HG03460 (cell line): Measurements from ENCODE around the gene PRKAR1B.

Experiments
- ATAC-seq: cut with Tn5 transposase; IDR thresholded peaks from one replicate; pipeline ENCODE4 v1.9.1; 2021; ENCODE audit not compliant: unreplicated experiment

Gene PRKAR1B

GRCh38 chr7:607938-608337, 119.1 kb downstream of the PRKAR1B start:
- no peak for ATAC-seq

- ATAC-seq, result no peak
Measured at GRCh38 chr7:605661-606450, 121.2 kb downstream of the PRKAR1B start.

DNA sequence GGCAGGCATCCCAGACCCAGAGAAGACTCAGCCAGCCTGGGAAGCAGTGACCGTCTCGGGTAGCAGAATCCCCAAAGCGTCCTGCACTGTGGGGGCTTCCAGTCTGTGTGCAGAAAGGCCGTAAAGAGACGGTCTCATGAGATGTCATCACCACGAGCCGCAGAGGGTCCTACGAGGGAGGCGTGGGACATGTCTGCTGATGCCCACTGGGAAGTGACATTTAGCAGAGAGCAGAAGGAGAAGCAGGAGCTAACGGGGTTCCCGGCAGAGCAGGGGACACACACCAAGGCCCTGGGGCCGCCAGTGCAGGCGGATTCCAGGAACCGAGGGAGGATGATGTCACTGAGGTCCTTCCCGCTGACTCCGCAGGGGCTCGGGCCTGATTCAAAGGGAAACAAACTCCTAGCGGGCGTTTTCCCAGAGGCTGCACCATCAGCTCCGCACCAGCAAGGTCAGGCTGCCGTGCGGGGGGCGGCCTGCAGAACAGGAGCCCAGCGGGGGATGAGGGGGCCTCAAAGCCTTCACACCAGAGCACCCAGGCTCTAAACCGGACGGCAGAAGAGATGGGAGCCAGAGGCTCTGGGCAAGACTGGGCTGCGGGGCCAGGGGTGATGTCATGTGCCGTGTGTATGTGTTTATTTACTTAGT, 122.1 kb downstream of the PRKAR1B start:
- ATAC-seq, result no peak

- ATAC-seq, result peak; percentile 74
Measured at GRCh38 chr7:604001-604883, 122.8 kb downstream of the PRKAR1B start.

DNA sequence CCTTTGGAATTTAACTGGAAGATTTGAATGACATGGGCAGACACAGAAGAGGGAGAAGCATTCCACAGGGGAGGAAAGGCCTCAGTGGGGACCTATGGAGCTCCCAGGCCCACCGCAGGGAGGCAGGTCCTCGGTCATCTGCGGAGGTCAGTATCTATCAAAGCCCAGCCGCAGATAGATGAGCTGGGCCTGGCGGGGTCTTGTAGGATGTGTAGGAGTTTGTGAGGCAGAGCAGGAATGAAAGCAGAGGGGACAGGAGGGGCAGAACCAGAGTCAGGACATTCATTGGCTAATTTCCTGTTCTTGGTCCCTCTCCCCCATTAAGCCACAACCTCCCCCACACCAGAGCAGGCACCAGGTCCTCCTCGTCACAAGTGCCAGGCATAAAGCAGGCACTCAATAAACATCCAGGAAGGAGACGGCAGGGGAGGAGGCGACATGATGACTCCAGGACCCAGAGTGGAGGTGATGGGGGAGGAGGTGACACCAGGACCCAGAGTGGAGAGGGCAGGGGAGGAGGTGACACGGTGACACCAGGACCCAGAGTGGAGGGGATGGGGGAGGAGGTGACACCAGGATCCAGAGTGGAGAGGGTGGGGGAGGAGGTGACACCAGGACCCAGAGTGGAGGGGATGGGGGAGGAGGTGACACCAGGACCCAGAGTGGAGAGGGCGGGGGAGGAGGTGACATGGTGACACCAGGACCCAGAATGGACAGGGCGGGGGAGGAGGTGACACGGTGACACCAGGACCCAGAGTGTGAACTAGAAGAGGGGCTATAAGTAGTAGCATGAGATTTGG, 123.7 kb downstream of the PRKAR1B start:
- no peak for ATAC-seq

- no peak for ATAC-seq
Measured at GRCh38 chr7:602341-603141, 124.5 kb downstream of the PRKAR1B start.

DNA sequence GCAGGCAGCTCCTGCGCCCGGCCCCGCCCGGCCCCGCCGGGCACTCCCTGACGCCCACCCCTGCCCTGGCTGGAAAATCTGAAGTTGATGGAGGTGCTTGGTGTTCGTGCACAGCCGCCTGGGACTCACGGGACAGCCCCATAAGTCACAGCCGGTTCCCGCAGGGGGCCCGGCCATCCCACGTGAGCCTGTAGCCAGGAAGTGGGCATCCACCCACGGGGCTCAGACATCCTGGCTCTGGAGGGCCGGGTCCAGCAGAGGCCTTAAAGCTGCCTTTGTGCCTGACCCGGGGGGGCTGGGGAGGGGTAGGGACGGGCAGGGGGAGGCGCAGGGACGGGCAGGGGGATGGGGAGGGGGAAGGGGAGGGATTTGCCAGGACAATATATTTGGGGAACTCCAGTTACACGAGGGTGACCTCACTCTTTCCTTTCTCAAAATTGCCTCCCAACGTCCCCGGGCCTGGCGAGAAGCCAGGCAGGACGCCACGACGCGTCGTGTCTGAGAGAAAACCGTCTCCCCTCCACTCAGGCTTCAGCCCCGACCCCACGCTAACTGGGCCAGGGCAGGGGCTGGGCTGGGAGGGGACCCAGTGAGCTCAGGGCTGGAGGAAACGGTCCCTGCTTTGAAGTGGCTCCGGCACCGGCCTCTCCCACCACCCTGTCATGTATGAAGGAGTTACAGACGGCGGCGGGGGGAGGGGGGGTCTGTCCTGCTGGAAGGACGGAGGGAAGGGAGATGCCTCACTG, 125.3 kb downstream of the PRKAR1B start:
- ATAC-seq, result peak; percentile 41

DNA sequence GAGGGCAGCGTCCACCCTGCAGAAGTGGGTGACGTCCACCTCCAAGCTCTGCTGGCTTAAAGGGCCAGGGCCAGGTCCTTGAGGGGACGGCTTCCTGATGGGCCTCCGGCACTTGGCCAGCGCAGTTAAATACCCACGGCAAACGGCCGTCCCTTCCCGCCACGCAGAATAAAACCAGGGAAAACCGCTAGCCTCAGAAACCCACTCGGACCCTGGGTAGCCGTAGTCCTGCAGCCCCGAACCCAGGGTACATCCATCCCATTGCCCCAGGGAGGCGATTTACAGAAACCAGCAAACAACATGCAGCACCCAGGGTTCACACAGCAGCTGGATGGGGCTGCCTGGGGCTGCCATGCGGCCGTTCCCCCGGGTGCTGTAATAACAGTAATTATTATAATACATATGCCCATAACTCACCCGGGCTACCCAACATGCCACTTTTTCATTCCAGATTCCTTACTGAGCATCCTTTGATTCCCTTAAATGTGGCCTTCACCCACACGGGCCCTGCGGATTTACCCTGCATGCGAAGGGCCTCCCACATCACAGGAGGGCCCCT, 126.0 kb downstream of the PRKAR1B start:
- no peak for ATAC-seq

- no peak for ATAC-seq
Measured at GRCh38 chr7:600149-601035, 126.7 kb downstream of the PRKAR1B start.

- no peak for ATAC-seq
Measured at GRCh38 chr7:598899-599298, 128.2 kb downstream of the PRKAR1B start.

DNA sequence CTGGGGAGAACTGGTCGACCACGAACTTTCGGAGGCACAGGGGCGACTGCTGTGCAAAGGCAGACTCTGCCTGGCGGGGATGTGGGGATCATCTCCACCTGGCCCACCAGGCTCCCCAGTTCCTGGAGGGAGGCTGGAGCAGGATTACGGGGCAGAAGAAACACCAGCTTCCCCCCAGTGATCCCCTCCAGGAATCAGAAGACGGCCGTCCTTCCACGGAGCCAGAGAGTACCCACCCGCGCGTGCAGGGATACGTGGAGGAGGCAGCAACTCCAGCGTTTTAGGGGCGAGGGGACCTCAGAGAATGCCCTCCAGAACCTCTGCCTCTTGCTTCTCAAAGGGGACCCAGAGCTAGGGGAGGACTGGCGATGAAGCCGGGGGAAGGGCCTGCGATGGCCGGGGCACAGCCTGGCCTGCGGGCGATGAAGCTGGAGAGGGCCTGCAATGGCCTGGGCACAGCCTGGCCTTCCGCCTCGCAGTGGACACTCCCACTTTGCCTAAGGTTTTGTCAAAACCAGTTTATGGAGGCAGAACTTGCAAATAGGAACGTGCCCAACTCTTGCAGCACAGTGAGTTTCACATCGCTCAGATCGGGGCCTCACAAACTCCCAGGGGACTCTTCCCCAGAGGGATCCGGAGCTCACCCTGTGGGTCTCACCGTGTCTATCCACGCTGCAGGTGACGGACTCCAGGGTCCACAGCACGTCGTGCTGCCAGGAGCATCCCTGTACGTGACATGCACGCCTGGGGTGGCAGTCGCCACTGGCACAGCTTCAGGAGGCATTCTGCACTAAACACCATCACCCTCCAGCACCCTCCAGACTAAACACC, 129.5 kb downstream of the PRKAR1B start:
- no peak for ATAC-seq

- ATAC-seq, result no peak
Measured at GRCh38 chr7:596819-597182, 130.3 kb downstream of the PRKAR1B start.

GRCh38 chr7:596071-596818, 130.8 kb downstream of the PRKAR1B start:
- ATAC-seq, result no peak

- ATAC-seq, result no peak
Measured at GRCh38 chr7:595621-596010, 131.5 kb downstream of the PRKAR1B start.

GRCh38 chr7:594920-595620, 132.0 kb downstream of the PRKAR1B start:
- ATAC-seq, result no peak
